GM23338 (cell line): Measurements from ENCODE around the gene B4GALNT4. TPM values are rescaled to one million over a fixed set of nuclear protein-coding genes. Genes with fewer than 3 reads are reported as not detected.

Source experiments
- ATAC-seq: fragments of 200-7000 bp; cut with Tn5 transposase; 3 replicates; pipeline ENCODE4 v1.9.1; 2020
- DNase-seq: peaks from one replicate; pipeline ENCODE4 v3.0.0-alpha.2; 2015; ENCODE audit warnings: low spot score
- H2AFZ ChIP-seq: fragments of 200-600 bp; sonication (generic); 2 replicates; pipeline ENCODE4 v1.8.0; 2016; ENCODE audit warnings: antibody characterized with exemption, mild to moderate bottlenecking, moderate library complexity
- H3F3A ChIP-seq: fragments of 200-600 bp; sonication (generic); replicated peaks from 2 replicates; pipeline ENCODE4 v1.8.0; 2017; ENCODE audit warnings: antibody characterized with exemption, mixed run types, low read depth
- H3K27ac ChIP-seq: fragments of 200-600 bp; sonication (generic); 2 replicates; pipeline ENCODE4 v1.6.1; 2016; ENCODE audit warnings: low read depth
- H3K27me3 ChIP-seq: fragments of 200-600 bp; sonication (generic); 2 replicates; pipeline ENCODE4 v1.8.0; 2016; ENCODE audit warnings: mild to moderate bottlenecking, mixed run types, moderate library complexity; ENCODE audit not compliant: insufficient read depth
- H3K36me3 ChIP-seq: fragments of 200-600 bp; sonication (generic); 2 replicates; pipeline ENCODE4 v1.8.0; 2016; ENCODE audit warnings: mild to moderate bottlenecking; ENCODE audit not compliant: insufficient read depth
- H3K4me1 ChIP-seq: fragments of 200-600 bp; sonication (generic); 2 replicates; pipeline ENCODE4 v1.8.0; 2016; ENCODE audit warnings: mild to moderate bottlenecking, moderate library complexity; ENCODE audit not compliant: insufficient read depth
- H3K4me2 ChIP-seq: fragments of 200-600 bp; sonication (generic); 2 replicates; pipeline ENCODE4 v1.7.1; 2017; ENCODE audit warnings: mixed run types
- H3K4me3 ChIP-seq: fragments of 200-600 bp; sonication (generic); 2 replicates; pipeline ENCODE4 v1.6.1; 2016; ENCODE audit warnings: mixed run types
- H3K79me2 ChIP-seq: fragments of 200-600 bp; sonication (generic); replicated peaks from 2 replicates; pipeline ENCODE4 v1.8.0; 2017; ENCODE audit warnings: mild to moderate bottlenecking; ENCODE audit not compliant: insufficient read depth
- H3K9me2 ChIP-seq: fragments of 200-600 bp; sonication (generic); 2 replicates; pipeline ENCODE4 v1.8.0; 2017; ENCODE audit not compliant: insufficient read depth
- H4K20me1 ChIP-seq: fragments of 200-600 bp; sonication (generic); replicated peaks from 2 replicates; pipeline ENCODE4 v1.8.0; 2017; ENCODE audit warnings: mild to moderate bottlenecking; ENCODE audit not compliant: insufficient read depth
- H3K27ac Mint-ChIP-seq: 2 replicates; pipeline ENCODE4 v1.8.0; 2020; ENCODE audit warnings: inconsistent platforms, mild to moderate bottlenecking, moderate library complexity, mixed read lengths
- H3K27me3 Mint-ChIP-seq: 3 replicates; pipeline ENCODE4 v1.8.0; 2022; ENCODE audit warnings: low read depth, mild to moderate bottlenecking, moderate library complexity, mixed read lengths, inconsistent platforms; ENCODE audit not compliant: insufficient read depth, poor library complexity
- H3K36me3 Mint-ChIP-seq: 3 replicates; pipeline ENCODE4 v1.8.0; 2021; ENCODE audit warnings: low read depth, mild to moderate bottlenecking, inconsistent platforms, moderate library complexity, mixed read lengths
- H3K4me1 Mint-ChIP-seq: 3 replicates; pipeline ENCODE4 v1.8.0; 2020; ENCODE audit warnings: mild to moderate bottlenecking, inconsistent platforms, mixed read lengths
- H3K4me3 Mint-ChIP-seq: 3 replicates; pipeline ENCODE4 v1.8.0; 2021; ENCODE audit warnings: moderate library complexity, mild to moderate bottlenecking, inconsistent platforms, mixed read lengths
- H3K9me3 Mint-ChIP-seq: 3 replicates; pipeline ENCODE4 v1.8.0; 2020; ENCODE audit warnings: moderate library complexity, mild to moderate bottlenecking, inconsistent platforms, mixed read lengths
- CREB1 ChIP-seq: fragments of 250-450 bp; sonication (Bioruptor Pico); IDR thresholded peaks from 2 replicates; pipeline ENCODE4 v1.5.0; 2020; ENCODE audit warnings: low read depth, mild to moderate bottlenecking, moderate library complexity
- EZH2 ChIP-seq: fragments of 200-600 bp; sonication (generic); IDR thresholded peaks from one replicate; pipeline ENCODE4 v1.8.0; 2017; ENCODE audit warnings: antibody characterized with exemption, mild to moderate bottlenecking, low read depth; ENCODE audit not compliant: unreplicated experiment
- EZH2phosphoT487 ChIP-seq: fragments of 200-600 bp; sonication (generic); IDR thresholded peaks from one replicate; pipeline ENCODE4 v1.8.1; 2018; ENCODE audit warnings: antibody characterized with exemption; ENCODE audit not compliant: unreplicated experiment
- JUNB ChIP-seq: IDR thresholded peaks from one replicate; pipeline ENCODE4 v1.6.1; 2016; ENCODE audit warnings: antibody characterized with exemption; ENCODE audit not compliant: unreplicated experiment
- NANOG ChIP-seq: IDR thresholded peaks from 2 replicates; pipeline ENCODE4 v1.6.1; 2016; ENCODE audit warnings: antibody characterized with exemption, borderline replicate concordance
- POLR2AphosphoS5 ChIP-seq: IDR thresholded peaks from 2 replicates; pipeline ENCODE4 v1.6.1; 2016; ENCODE audit warnings: antibody characterized with exemption, low read depth
- STAT1 ChIP-seq: IDR thresholded peaks from one replicate; pipeline ENCODE4 v1.6.1; 2016; ENCODE audit warnings: antibody characterized with exemption; ENCODE audit not compliant: unreplicated experiment
- ZNF114 ChIP-seq: fragments of 250-450 bp; sonication (Bioruptor Pico); IDR thresholded peaks from 2 replicates; pipeline ENCODE4 v1.5.0; 2020; ENCODE audit warnings: mild to moderate bottlenecking, moderate library complexity
- ZNF331 ChIP-seq: fragments of 250-450 bp; sonication (Bioruptor Pico); IDR thresholded peaks from 2 replicates; pipeline ENCODE4 v1.5.0; 2020; ENCODE audit warnings: low read depth, mild to moderate bottlenecking, moderate library complexity
- polyA plus RNA-seq: library from polyadenylated mRNA; unstranded; fragments of >200 nt; fragmentation: Nextera tagmentation; extraction: Ambion mirVana; gene quantifications from 2 replicates; pipeline ENCODE4 v1.2.1, GENCODE V29; 2016
- total RNA-seq: library from RNA; depleted of rRNA; stranded (reverse); fragments of >200 nt; shearing (Covaris generic); gene quantifications from 2 replicates; pipeline ENCODE4 v1.2.3, GENCODE V29; 2014
- TF ChIP-seq, protein P1 (sequence below): IDR thresholded peaks from one replicate; pipeline ENCODE4 v1.6.1; 2018; ENCODE audit warnings: antibody characterized with exemption; ENCODE audit not compliant: unreplicated experiment
- TF ChIP-seq, protein P2 (sequence below), 2 experiments: fragments of 200-600 bp in 1 of 2; sonication (generic) in 1 of 2; conservative IDR thresholded peaks; 2 replicates each; pipeline versions ENCODE4 v1.5.1 to v1.6.1; 2016 to 2017; ENCODE audit warnings: antibody characterized with exemption in 2 of 2, low read depth in 2 of 2, mild to moderate bottlenecking in 2 of 2, moderate library complexity in 1 of 2
- TF ChIP-seq, protein P3 (sequence below): IDR thresholded peaks from 2 replicates; pipeline ENCODE4 v1.6.1; 2016; ENCODE audit warnings: antibody characterized with exemption
- TF ChIP-seq, protein P4 (sequence below): fragments of 250-450 bp; sonication (Bioruptor Pico); IDR thresholded peaks from 2 replicates; pipeline ENCODE4 v1.5.0; 2020; ENCODE audit warnings: mild to moderate bottlenecking, moderate library complexity

Gene B4GALNT4
- total and polyA plus RNA-seq, 2 experiments from 2014 or later: 49.9 to 92.6 TPM

DNA sequence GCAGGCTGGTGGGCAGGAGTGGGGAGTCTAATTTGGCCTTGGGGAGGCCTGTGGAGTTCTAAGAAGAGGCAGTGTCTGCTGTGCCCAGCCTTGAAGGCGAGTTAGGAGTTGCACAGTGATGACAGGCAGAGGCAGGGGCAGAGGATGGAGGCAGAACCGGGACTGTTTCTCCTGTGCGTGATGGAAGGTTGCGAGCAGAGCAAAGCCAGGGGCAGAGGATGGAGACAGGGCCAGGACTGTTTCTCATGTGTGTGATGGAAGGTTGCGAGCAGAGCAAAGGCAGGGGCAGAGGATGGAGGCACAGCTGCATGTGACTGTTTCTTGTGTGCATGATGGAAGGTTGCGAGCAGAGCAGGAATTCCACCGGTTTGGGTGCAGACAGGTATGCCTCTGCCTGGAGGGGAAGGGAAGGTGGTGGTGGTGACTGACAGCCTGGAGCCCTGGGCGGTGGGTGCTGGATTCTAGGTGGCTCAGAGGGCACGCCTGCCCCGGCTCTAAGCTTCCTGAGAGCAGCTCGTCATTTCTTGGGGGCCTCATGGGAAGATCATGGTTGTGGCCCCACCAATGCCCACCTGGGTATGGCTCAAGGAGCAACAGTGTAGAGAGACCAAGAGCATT is 8.7 kb downstream of the B4GALNT4 start:
- Histone ChIP-seq H3K36me3 (peaks cover 4% of the 10 kb centered on the region), H3K4me3 (no peak overlapping the region), H2AFZ (no peak overlapping the region), H3K79me2 (no peaks in the 10 kb centered on the region), H4K20me1 (no peaks in the 10 kb centered on the region), H3K4me2 (no peak overlapping the region), H3F3A (peaks cover 6% of the 10 kb centered on the region; the same call in 1 of the 2 replicates), H3K4me1 (no peaks in the 10 kb centered on the region), H3K27ac (no peak overlapping the region), H3K9me2 (no peaks in the 10 kb centered on the region), H3K27me3 (no peaks in the 10 kb centered on the region)
- no peak for TF ChIP-seq ZNF331 (CRISPR knock-in tag)
- TF ChIP-seq NANOG: no peak
- TF ChIP-seq, protein P1, sequence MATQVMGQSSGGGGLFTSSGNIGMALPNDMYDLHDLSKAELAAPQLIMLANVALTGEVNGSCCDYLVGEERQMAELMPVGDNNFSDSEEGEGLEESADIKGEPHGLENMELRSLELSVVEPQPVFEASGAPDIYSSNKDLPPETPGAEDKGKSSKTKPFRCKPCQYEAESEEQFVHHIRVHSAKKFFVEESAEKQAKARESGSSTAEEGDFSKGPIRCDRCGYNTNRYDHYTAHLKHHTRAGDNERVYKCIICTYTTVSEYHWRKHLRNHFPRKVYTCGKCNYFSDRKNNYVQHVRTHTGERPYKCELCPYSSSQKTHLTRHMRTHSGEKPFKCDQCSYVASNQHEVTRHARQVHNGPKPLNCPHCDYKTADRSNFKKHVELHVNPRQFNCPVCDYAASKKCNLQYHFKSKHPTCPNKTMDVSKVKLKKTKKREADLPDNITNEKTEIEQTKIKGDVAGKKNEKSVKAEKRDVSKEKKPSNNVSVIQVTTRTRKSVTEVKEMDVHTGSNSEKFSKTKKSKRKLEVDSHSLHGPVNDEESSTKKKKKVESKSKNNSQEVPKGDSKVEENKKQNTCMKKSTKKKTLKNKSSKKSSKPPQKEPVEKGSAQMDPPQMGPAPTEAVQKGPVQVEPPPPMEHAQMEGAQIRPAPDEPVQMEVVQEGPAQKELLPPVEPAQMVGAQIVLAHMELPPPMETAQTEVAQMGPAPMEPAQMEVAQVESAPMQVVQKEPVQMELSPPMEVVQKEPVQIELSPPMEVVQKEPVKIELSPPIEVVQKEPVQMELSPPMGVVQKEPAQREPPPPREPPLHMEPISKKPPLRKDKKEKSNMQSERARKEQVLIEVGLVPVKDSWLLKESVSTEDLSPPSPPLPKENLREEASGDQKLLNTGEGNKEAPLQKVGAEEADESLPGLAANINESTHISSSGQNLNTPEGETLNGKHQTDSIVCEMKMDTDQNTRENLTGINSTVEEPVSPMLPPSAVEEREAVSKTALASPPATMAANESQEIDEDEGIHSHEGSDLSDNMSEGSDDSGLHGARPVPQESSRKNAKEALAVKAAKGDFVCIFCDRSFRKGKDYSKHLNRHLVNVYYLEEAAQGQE: no peak
- TF ChIP-seq, protein P2, sequence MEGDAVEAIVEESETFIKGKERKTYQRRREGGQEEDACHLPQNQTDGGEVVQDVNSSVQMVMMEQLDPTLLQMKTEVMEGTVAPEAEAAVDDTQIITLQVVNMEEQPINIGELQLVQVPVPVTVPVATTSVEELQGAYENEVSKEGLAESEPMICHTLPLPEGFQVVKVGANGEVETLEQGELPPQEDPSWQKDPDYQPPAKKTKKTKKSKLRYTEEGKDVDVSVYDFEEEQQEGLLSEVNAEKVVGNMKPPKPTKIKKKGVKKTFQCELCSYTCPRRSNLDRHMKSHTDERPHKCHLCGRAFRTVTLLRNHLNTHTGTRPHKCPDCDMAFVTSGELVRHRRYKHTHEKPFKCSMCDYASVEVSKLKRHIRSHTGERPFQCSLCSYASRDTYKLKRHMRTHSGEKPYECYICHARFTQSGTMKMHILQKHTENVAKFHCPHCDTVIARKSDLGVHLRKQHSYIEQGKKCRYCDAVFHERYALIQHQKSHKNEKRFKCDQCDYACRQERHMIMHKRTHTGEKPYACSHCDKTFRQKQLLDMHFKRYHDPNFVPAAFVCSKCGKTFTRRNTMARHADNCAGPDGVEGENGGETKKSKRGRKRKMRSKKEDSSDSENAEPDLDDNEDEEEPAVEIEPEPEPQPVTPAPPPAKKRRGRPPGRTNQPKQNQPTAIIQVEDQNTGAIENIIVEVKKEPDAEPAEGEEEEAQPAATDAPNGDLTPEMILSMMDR (conservative IDR thresholded peaks at IDR 0.05; ENCODE audit: low read depth in 2 of 2): no peak
- TF ChIP-seq, protein P3, sequence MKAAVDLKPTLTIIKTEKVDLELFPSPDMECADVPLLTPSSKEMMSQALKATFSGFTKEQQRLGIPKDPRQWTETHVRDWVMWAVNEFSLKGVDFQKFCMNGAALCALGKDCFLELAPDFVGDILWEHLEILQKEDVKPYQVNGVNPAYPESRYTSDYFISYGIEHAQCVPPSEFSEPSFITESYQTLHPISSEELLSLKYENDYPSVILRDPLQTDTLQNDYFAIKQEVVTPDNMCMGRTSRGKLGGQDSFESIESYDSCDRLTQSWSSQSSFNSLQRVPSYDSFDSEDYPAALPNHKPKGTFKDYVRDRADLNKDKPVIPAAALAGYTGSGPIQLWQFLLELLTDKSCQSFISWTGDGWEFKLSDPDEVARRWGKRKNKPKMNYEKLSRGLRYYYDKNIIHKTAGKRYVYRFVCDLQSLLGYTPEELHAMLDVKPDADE: no peak
- no peak for TF ChIP-seq ZNF114 (CRISPR knock-in tag)
- TF ChIP-seq, protein P4, sequence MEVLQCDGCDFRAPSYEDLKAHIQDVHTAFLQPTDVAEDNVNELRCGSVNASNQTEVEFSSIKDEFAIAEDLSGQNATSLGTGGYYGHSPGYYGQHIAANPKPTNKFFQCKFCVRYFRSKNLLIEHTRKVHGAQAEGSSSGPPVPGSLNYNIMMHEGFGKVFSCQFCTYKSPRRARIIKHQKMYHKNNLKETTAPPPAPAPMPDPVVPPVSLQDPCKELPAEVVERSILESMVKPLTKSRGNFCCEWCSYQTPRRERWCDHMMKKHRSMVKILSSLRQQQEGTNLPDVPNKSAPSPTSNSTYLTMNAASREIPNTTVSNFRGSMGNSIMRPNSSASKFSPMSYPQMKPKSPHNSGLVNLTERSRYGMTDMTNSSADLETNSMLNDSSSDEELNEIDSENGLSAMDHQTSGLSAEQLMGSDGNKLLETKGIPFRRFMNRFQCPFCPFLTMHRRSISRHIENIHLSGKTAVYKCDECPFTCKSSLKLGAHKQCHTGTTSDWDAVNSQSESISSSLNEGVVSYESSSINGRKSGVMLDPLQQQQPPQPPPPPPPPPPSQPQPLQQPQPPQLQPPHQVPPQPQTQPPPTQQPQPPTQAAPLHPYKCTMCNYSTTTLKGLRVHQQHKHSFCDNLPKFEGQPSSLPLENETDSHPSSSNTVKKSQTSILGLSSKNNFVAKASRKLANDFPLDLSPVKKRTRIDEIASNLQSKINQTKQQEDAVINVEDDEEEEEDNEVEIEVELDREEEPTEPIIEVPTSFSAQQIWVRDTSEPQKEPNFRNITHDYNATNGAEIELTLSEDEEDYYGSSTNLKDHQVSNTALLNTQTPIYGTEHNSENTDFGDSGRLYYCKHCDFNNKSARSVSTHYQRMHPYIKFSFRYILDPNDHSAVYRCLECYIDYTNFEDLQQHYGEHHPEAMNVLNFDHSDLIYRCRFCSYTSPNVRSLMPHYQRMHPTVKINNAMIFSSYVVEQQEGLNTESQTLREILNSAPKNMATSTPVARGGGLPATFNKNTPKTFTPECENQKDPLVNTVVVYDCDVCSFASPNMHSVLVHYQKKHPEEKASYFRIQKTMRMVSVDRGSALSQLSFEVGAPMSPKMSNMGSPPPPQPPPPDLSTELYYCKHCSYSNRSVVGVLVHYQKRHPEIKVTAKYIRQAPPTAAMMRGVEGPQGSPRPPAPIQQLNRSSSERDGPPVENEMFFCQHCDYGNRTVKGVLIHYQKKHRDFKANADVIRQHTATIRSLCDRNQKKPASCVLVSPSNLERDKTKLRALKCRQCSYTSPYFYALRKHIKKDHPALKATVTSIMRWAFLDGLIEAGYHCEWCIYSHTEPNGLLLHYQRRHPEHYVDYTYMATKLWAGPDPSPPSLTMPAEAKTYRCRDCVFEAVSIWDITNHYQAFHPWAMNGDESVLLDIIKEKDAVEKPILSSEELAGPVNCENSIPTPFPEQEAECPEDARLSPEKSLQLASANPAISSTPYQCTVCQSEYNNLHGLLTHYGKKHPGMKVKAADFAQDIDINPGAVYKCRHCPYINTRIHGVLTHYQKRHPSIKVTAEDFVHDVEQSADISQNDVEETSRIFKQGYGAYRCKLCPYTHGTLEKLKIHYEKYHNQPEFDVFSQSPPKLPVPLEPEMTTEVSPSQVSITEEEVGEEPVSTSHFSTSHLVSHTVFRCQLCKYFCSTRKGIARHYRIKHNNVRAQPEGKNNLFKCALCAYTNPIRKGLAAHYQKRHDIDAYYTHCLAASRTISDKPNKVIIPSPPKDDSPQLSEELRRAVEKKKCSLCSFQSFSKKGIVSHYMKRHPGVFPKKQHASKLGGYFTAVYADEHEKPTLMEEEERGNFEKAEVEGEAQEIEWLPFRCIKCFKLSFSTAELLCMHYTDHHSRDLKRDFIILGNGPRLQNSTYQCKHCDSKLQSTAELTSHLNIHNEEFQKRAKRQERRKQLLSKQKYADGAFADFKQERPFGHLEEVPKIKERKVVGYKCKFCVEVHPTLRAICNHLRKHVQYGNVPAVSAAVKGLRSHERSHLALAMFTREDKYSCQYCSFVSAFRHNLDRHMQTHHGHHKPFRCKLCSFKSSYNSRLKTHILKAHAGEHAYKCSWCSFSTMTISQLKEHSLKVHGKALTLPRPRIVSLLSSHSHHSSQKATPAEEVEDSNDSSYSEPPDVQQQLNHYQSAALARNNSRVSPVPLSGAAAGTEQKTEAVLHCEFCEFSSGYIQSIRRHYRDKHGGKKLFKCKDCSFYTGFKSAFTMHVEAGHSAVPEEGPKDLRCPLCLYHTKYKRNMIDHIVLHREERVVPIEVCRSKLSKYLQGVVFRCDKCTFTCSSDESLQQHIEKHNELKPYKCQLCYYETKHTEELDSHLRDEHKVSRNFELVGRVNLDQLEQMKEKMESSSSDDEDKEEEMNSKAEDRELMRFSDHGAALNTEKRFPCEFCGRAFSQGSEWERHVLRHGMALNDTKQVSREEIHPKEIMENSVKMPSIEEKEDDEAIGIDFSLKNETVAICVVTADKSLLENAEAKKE: no peak
- TF ChIP-seq STAT1: no peak
- TF ChIP-seq EZH2: no peak
- TF ChIP-seq CREB1 (CRISPR knock-in tag): no peak
- no peak for TF ChIP-seq JUNB
- no peak for TF ChIP-seq POLR2AphosphoS5
- TF ChIP-seq EZH2phosphoT487: no peak
- H3K27ac Mint-ChIP-seq: no peak overlapping the region
- no peaks in the 10 kb centered on the region; the same call in 2 of the 3 replicates for H3K4me1 Mint-ChIP-seq
- no peak overlapping the region for H3K4me3 Mint-ChIP-seq
- peaks cover 45% of the 10 kb centered on the region for H3K36me3 Mint-ChIP-seq
- peaks cover 16% of the 10 kb centered on the region for H3K27me3 Mint-ChIP-seq
- no peak for DNase-seq
- no peak for ATAC-seq
- H3K9me3 Mint-ChIP-seq: no peaks in the 10 kb centered on the region
